ENCODE results near the gene SRL. TPM values are rescaled to one million over a fixed set of nuclear protein-coding genes. Genes with fewer than 3 reads are reported as not detected.
"Not testable (repeated sequence)": the region's sequence is repeated elsewhere in the genome, so short reads cannot be mapped to it uniquely, and the experiment has no call there.

The SRL gene
- total RNA-seq, 1 donor from 2014 or later = 1.2 TPM

DNA sequence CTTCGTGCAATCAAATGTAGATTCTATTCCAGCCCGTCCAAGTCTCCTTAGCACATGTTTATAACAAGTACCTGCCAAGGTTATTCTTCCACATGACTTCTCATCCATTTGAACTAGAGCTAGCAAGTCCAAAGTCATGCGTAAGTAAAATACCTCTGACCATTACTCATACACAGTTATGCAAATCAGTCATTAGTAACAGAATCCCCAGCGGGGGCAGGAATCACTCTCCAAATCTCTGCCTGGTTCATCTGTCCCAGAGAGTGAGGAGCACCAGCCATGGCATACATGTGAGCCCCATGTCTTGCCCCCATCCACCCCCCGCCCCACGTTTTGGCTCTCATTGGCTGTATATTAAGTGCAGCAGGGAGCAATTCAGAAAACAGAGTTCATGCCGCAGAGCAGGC, 27.7 kb downstream of the SRL start:
- no peak overlapping the region for H3K4me3 Mint-ChIP-seq
- H3K36me3 Mint-ChIP-seq = no peaks in the 10 kb centered on the region
- no peak for DNase-seq (ENCODE audit: extremely low spot score, unreplicated experiment)
- no peaks in the 10 kb centered on the region for H3K9me3 Mint-ChIP-seq
- no peaks in the 10 kb centered on the region for H3K27me3 Mint-ChIP-seq
- no peak for TF ChIP-seq CTCF (conservative IDR thresholded peaks at IDR 0.05)
- peak overlapping the region; percentile 56 for H3K27ac Mint-ChIP-seq
- H3K4me1 Mint-ChIP-seq (ENCODE audit: unreplicated experiment) = peaks cover 32% of the 10 kb centered on the region

GRCh38 chr16:4213737-4214136, 28.1 kb downstream of the SRL start:
- Mint-ChIP-seq H3K27ac (peak overlapping the region; percentile 56), H3K4me3 (no peak overlapping the region), H3K36me3 (no peaks in the 10 kb centered on the region), H3K4me1 (ENCODE audit: unreplicated experiment) (peaks cover 29% of the 10 kb centered on the region), H3K27me3 (no peaks in the 10 kb centered on the region), H3K9me3 (no peaks in the 10 kb centered on the region)
- no peak for TF ChIP-seq CTCF (conservative IDR thresholded peaks at IDR 0.05)
- DNase-seq (ENCODE audit: extremely low spot score, unreplicated experiment) = no peak

GRCh38 chr16:4212934-4213296, 29.0 kb downstream of the SRL start:
- no peaks in the 10 kb centered on the region for H3K36me3 Mint-ChIP-seq
- no peak overlapping the region for H3K4me3 Mint-ChIP-seq
- H3K27me3 Mint-ChIP-seq = no peaks in the 10 kb centered on the region
- no peaks in the 10 kb centered on the region for H3K9me3 Mint-ChIP-seq
- H3K27ac Mint-ChIP-seq = peak overlapping the region; percentile 41
- no peak for DNase-seq (ENCODE audit: extremely low spot score, unreplicated experiment)
- H3K4me1 Mint-ChIP-seq (ENCODE audit: unreplicated experiment) = peaks cover 21% of the 10 kb centered on the region
- TF ChIP-seq CTCF (conservative IDR thresholded peaks at IDR 0.05) = no peak

GRCh38 chr16:4212211-4212933, 29.5 kb downstream of the SRL start:
- no peaks in the 10 kb centered on the region for H3K36me3 Mint-ChIP-seq
- peak overlapping the region; percentile 41 for H3K27ac Mint-ChIP-seq
- H3K9me3 Mint-ChIP-seq = no peaks in the 10 kb centered on the region
- H3K4me3 Mint-ChIP-seq = no peak overlapping the region
- no peak for TF ChIP-seq CTCF (conservative IDR thresholded peaks at IDR 0.05)
- peaks cover 16% of the 10 kb centered on the region for H3K4me1 Mint-ChIP-seq (ENCODE audit: unreplicated experiment)
- no peaks in the 10 kb centered on the region for H3K27me3 Mint-ChIP-seq
- DNase-seq (ENCODE audit: extremely low spot score, unreplicated experiment) = no peak

- not testable (repeated sequence) for H3K36me3 Mint-ChIP-seq; H3K9me3 Mint-ChIP-seq; H3K27me3 Mint-ChIP-seq; H3K27ac Mint-ChIP-seq; DNase-seq (ENCODE audit: extremely low spot score, unreplicated experiment); H3K4me3 Mint-ChIP-seq
- H3K4me1 Mint-ChIP-seq (ENCODE audit: unreplicated experiment) = peaks cover 11% of the 10 kb centered on the region
Observed at GRCh38 chr16:4211445-4212210, 30.3 kb downstream of the SRL start.

- H3K27ac Mint-ChIP-seq = no peak overlapping the region
- H3K36me3 Mint-ChIP-seq = no peaks in the 10 kb centered on the region
- DNase-seq (ENCODE audit: extremely low spot score, unreplicated experiment) = no peak
- no peak overlapping the region for H3K4me3 Mint-ChIP-seq
- no peak for TF ChIP-seq CTCF (conservative IDR thresholded peaks at IDR 0.05)
- H3K27me3 Mint-ChIP-seq = no peaks in the 10 kb centered on the region
- H3K9me3 Mint-ChIP-seq = no peaks in the 10 kb centered on the region
- peaks cover 8% of the 10 kb centered on the region for H3K4me1 Mint-ChIP-seq (ENCODE audit: unreplicated experiment)
Observed at GRCh38 chr16:4209666-4210065, 32.2 kb downstream of the SRL start.

All from type B pancreatic cell (in vitro differentiated cells).